Naive thymus-derived CD8-positive, alpha-beta T cell (primary cell): ENCODE measurements around the gene KRTAP2-4. TPM values are rescaled to one million over a fixed set of nuclear protein-coding genes. Genes with fewer than 3 reads are reported as not detected.
"Not testable (repeated sequence)": the region's sequence is repeated elsewhere in the genome, so short reads cannot be mapped to it uniquely, and the experiment has no call there.

Experiments
- ATAC-seq, 2 donors: fragments of 150-1000 bp; cut with Tn5 transposase in 1 of 2; sonication (Bioruptor Pico), chemical (Tn5 transposase) in 1 of 2; 1 replicate in 1 of 2; 2 replicates in 1 of 2; pipeline ENCODE4 v1.10.0; 2021; ENCODE audit warnings: mild to moderate bottlenecking in 2 of 2, moderate library complexity in 2 of 2
- POLR2A ChIA-PET: fragments of 350-600 bp; sonication (Branson Sonifier 250); formaldehyde crosslinking; loops from one replicate; lab custom pipeline; 2021; ENCODE audit warnings: antibody characterized with exemption; lab: Charles Lee
- DNase-seq, 10 donors: peaks; one replicate each; pipeline versions ENCODE4 v3.0.0 to v3.0.0-alpha.2; 2020 to 2022
- H3K27ac Mint-ChIP-seq, 10 donors: one replicate each; pipeline ENCODE4 v1.8.0; 2020 to 2022; ENCODE audit warnings: mild to moderate bottlenecking in 10 of 10, mixed read lengths in 10 of 10, moderate library complexity in 4 of 10, inconsistent platforms in 1 of 10
- H3K27me3 Mint-ChIP-seq, 5 donors: one replicate each; pipeline ENCODE4 v1.8.0; 2021 to 2022; ENCODE audit warnings: mixed read lengths in 5 of 5
- H3K36me3 Mint-ChIP-seq, 3 donors: one replicate each; pipeline ENCODE4 v1.8.0; 2020 to 2022; ENCODE audit warnings: mixed read lengths in 3 of 3, mild to moderate bottlenecking in 2 of 3, inconsistent platforms in 1 of 3
- H3K4me1 Mint-ChIP-seq, 4 donors: one replicate each; pipeline ENCODE4 v1.8.0; 2021 to 2022; ENCODE audit warnings: mixed read lengths in 4 of 4
- H3K4me3 Mint-ChIP-seq, 10 donors: one replicate each; pipeline ENCODE4 v1.8.0; 2020 to 2022; ENCODE audit warnings: mild to moderate bottlenecking in 10 of 10, mixed read lengths in 10 of 10, moderate library complexity in 6 of 10, inconsistent platforms in 1 of 10
- H3K9me3 Mint-ChIP-seq, 9 donors: one replicate each; pipeline ENCODE4 v1.8.0; 2020 to 2022; ENCODE audit warnings: mixed read lengths in 9 of 9, mild to moderate bottlenecking in 3 of 9, inconsistent platforms in 1 of 9, moderate library complexity in 1 of 9
- polyA plus RNA-seq, 3 donors: library from polyadenylated mRNA; unstranded; fragments of 300-500 nt; fragmentation: Illumina TruSeq; gene quantifications; one replicate each; pipeline ENCODE4 v1.2.3, GENCODE V29; 2021
- total RNA-seq, 8 experiments: library from RNA in 2 of 8; stranded (reverse) in 2 of 8; gene quantifications; one replicate each; pipeline ENCODE4 v1.2.3 and lab custom pipeline; 2021 to 2026

The KRTAP2-4 gene
- total and polyA plus RNA-seq, 5 experiments from 2014 or later, result not detected

GRCh38 chr17:41064301-41064700, 1.4 kb downstream of the KRTAP2-4 start:
- Mint-ChIP-seq H3K4me3 (no peak overlapping the region), H3K4me1 (peaks cover 0 to 5% (median 1%) of the 10 kb centered on the region in 4 donors), H3K27me3 (peaks cover 11 to 24% (median 18%) of the 10 kb centered on the region in 5 donors), H3K9me3 (no peaks in the 10 kb centered on the region), H3K27ac (no peak overlapping the region), H3K36me3 (no peaks in the 10 kb centered on the region)
- DNase-seq, result no peak
- ATAC-seq, result no peak
- POLR2A ChIA-PET, result no interaction called here

GRCh38 chr17:41063449-41063848, 2.2 kb downstream of the KRTAP2-4 start:
- Mint-ChIP-seq H3K4me3 (no peak overlapping the region), H3K27ac (no peak overlapping the region), H3K9me3 (no peaks in the 10 kb centered on the region), H3K36me3 (no peaks in the 10 kb centered on the region), H3K4me1 (no peaks in the 10 kb centered on the region), H3K27me3 (peaks cover 14 to 32% (median 21%) of the 10 kb centered on the region in 5 donors)
- DNase-seq (no peak), ATAC-seq (no peak)
- POLR2A ChIA-PET, result no interaction called here

DNA sequence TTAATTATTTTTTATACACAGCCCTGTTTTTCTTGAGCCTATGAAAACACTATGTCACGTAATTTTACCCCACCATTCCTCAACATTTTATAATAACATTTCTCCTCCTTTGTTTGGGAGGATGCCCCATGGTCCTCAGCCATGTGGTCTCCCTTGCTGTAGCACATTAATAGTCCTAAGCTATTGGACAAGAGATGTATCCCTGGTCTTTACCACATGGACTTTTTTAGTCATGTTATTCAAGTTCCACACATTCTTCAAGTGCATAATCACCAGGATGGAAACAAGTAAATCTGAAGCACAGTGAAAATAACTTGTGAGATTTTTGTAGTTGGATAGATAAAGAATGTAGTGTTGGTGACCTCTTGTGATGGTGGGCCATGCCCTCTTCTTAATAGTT, 3.7 kb downstream of the KRTAP2-4 start:
- no peaks in the 10 kb centered on the region for H3K4me1 Mint-ChIP-seq
- peaks cover 0 to 7% (median 0%) of the 10 kb centered on the region in 9 donors for H3K9me3 Mint-ChIP-seq
- peaks cover 14 to 41% (median 22%) of the 10 kb centered on the region in 5 donors for H3K27me3 Mint-ChIP-seq
- no peak overlapping the region for H3K4me3 Mint-ChIP-seq
- ATAC-seq (no peak), DNase-seq (no peak)
- peaks cover 0 to 7% (median 4%) of the 10 kb centered on the region in 3 donors for H3K36me3 Mint-ChIP-seq
- H3K27ac Mint-ChIP-seq, result no peak overlapping the region
- POLR2A ChIA-PET, result no interaction called here

- ATAC-seq (no peak), DNase-seq (no peak)
- Mint-ChIP-seq H3K4me3 (no peak within 1 kb of the TSS), H3K36me3 (peaks cover 0 to 7% (median 4%) of the 10 kb centered on the region in 3 donors), H3K27ac (peak within 1 kb of the TSS in 2 of 10 donors; percentile 6), H3K4me1 (no peaks in the 10 kb centered on the region), H3K9me3 (peaks cover 0 to 7% (median 0%) of the 10 kb centered on the region in 9 donors), H3K27me3 (peaks cover 14 to 56% (median 29%) of the 10 kb centered on the region in 5 donors)
- POLR2A ChIA-PET, result no interaction called here
These were observed 5.6 kb downstream of the KRTAP2-4 start, which contains the start of gene KRTAP2-3 for GRCh38 chr17:41060052-41060604. KRTAP2-3 (minus strand) TSS chr17:41060114; CDS start chr17:41060050, 64 bp downstream.

GRCh38 chr17:41059276-41060051, 6.2 kb downstream of the KRTAP2-4 start:
- ATAC-seq, H3K9me3 Mint-ChIP-seq, H3K4me3 Mint-ChIP-seq, H3K4me1 Mint-ChIP-seq, DNase-seq, H3K36me3 Mint-ChIP-seq, POLR2A ChIA-PET: not testable (repeated sequence)
- Mint-ChIP-seq H3K27me3 (peaks cover 14 to 56% (median 30%) of the 10 kb centered on the region in 5 donors), H3K27ac (peak overlapping the region in 1 of 10 donors; percentile 6)

DNA sequence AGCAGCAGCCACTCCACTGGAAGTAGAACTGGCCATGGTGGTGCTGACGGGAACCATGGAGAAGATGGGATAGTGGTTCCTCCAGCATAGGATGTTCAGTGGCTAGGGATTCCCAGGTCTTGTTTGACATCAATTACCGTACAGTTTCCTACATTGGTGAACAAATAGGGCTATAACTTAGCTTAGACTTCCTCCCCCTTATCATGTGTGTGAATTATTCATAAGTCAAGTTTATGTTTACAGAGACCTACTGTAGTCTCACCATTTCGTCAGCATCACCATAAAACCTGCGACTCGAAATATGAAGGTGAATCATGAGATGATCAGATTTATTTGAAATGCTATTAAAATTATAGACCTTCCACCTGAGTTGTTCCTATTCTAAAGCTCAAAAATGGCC, 6.9 kb downstream of the KRTAP2-4 start:
- H3K36me3 Mint-ChIP-seq, result peaks cover 0 to 7% (median 4%) of the 10 kb centered on the region in 3 donors
- H3K4me1 Mint-ChIP-seq, result no peaks in the 10 kb centered on the region
- no peak overlapping the region for H3K27ac Mint-ChIP-seq
- H3K9me3 Mint-ChIP-seq, result peaks cover 0 to 7% (median 0%) of the 10 kb centered on the region in 9 donors
- DNase-seq, result no peak
- H3K4me3 Mint-ChIP-seq, result no peak overlapping the region
- POLR2A ChIA-PET, result no interaction called here
- no peak for ATAC-seq
- H3K27me3 Mint-ChIP-seq, result peaks cover 14 to 53% (median 27%) of the 10 kb centered on the region in 5 donors

DNA sequence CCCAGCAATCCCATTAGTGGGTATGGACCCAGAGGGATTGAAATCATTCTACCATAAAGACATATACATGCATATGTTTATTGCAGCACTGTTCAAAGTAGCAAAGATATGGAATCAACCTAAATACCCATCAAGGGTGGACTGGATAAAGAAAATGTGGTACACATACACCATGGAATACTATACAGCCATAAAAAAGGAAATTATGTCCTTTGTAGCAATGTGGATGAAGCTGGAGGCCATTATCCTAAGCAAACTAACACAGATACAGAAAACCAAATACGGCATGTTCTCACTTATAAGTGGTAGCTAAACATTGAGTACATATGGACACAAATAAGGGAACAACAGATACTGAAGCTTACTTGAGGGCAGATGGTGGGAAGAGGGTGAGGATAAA, 8.1 kb downstream of the KRTAP2-4 start:
- Mint-ChIP-seq H3K36me3 (peaks cover 0 to 7% (median 6%) of the 10 kb centered on the region in 3 donors), H3K27ac (no peak overlapping the region), H3K4me1 (no peaks in the 10 kb centered on the region), H3K9me3 (peaks cover 0 to 7% (median 0%) of the 10 kb centered on the region in 9 donors), H3K27me3 (peaks cover 14 to 52% (median 25%) of the 10 kb centered on the region in 5 donors), H3K4me3 (no peak overlapping the region)
- no peak for ATAC-seq
- no peak for DNase-seq
- POLR2A ChIA-PET, result no interaction called here

- H3K4me1 Mint-ChIP-seq, POLR2A ChIA-PET, H3K4me3 Mint-ChIP-seq, H3K27ac Mint-ChIP-seq, H3K36me3 Mint-ChIP-seq, ATAC-seq, DNase-seq, H3K9me3 Mint-ChIP-seq: not testable (repeated sequence)
- H3K27me3 Mint-ChIP-seq, result peaks cover 10 to 37% (median 18%) of the 10 kb centered on the region in 5 donors
These were observed 10.5 kb downstream of the KRTAP2-4 start, which contains the start of gene KRTAP2-2 for GRCh38 chr17:41055130-41055529. KRTAP2-2 (minus strand) TSS chr17:41055230; CDS start chr17:41055211, 19 bp downstream.

GRCh38 chr17:41054556-41054955, 11.1 kb downstream of the KRTAP2-4 start:
- H3K27ac Mint-ChIP-seq, DNase-seq, H3K9me3 Mint-ChIP-seq, H3K4me3 Mint-ChIP-seq, H3K4me1 Mint-ChIP-seq, POLR2A ChIA-PET, H3K36me3 Mint-ChIP-seq, ATAC-seq: not testable (repeated sequence)
- H3K27me3 Mint-ChIP-seq, result peaks cover 9 to 36% (median 18%) of the 10 kb centered on the region in 5 donors

DNA sequence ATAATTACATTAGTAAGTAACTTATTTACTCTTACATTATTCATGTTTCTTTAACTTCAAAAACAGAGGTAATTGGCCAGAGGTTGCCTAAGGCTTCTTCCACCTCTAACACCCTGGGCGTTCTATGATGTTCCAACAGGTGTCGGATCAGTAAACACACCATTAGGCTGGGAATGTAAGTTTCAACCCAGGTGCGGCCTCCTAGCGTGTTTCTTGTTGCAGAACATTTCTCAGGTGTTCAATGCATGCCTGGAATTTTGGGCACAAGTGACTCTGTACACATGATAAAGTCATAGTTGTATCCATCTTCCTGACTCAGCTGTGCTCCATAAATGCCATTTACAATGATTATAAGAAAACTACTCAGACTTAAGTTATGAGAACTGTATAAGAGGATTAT, 11.7 kb downstream of the KRTAP2-4 start:
- no peak for ATAC-seq
- H3K4me1 Mint-ChIP-seq, result no peaks in the 10 kb centered on the region
- H3K36me3 Mint-ChIP-seq, result peaks cover 0 to 7% (median 6%) of the 10 kb centered on the region in 3 donors
- POLR2A ChIA-PET, result no interaction called here
- no peak overlapping the region for H3K4me3 Mint-ChIP-seq
- no peak overlapping the region for H3K27ac Mint-ChIP-seq
- DNase-seq, result no peak
- peaks cover 6 to 31% (median 14%) of the 10 kb centered on the region in 5 donors for H3K27me3 Mint-ChIP-seq
- peaks cover 0 to 7% (median 0%) of the 10 kb centered on the region in 9 donors for H3K9me3 Mint-ChIP-seq

GRCh38 chr17:41052566-41052965, 13.1 kb downstream of the KRTAP2-4 start:
- DNase-seq, result no peak
- ATAC-seq, result no peak
- peaks cover 0 to 5% (median 0%) of the 10 kb centered on the region in 9 donors for H3K9me3 Mint-ChIP-seq
- POLR2A ChIA-PET, result no interaction called here
- H3K36me3 Mint-ChIP-seq, result peaks cover 0 to 6% (median 5%) of the 10 kb centered on the region in 3 donors
- H3K4me1 Mint-ChIP-seq, result no peaks in the 10 kb centered on the region
- no peak overlapping the region for H3K4me3 Mint-ChIP-seq
- peaks cover 8 to 22% (median 15%) of the 10 kb centered on the region in 5 donors for H3K27me3 Mint-ChIP-seq
- no peak overlapping the region for H3K27ac Mint-ChIP-seq

- Mint-ChIP-seq H3K36me3 (peaks cover 0 to 2% (median 0%) of the 10 kb centered on the region in 3 donors), H3K4me1 (peaks cover 0 to 4% (median 2%) of the 10 kb centered on the region in 4 donors), H3K4me3 (no peak overlapping the region), H3K27ac (no peak overlapping the region), H3K27me3 (peaks cover 5 to 24% (median 13%) of the 10 kb centered on the region in 5 donors), H3K9me3 (peaks cover 0 to 3% (median 2%) of the 10 kb centered on the region in 9 donors)
- POLR2A ChIA-PET, result no interaction called here
- ATAC-seq, result no peak
- no peak for DNase-seq
These were observed 16.6 kb downstream of the KRTAP2-4 start for GRCh38 chr17:41049110-41049509.

DNA sequence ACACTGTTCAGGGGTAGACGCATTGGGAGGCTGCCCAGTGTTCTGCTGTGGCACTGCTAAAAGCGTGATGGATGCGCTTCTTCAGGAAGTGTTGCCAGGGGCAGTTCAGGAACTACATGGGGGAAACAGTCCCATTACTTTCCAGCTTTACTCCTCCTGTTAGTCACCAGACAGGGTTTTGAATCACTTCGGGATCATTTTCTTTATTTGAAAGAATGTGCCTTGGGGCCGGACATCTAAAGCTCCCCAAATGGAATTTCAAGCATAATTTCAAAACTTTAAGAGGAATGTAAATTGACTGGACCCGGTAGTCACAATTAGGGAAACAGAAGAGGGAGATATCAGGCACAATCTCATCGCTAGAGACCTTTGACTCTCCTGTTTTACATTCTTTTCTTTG, 17.2 kb downstream of the KRTAP2-4 start:
- Mint-ChIP-seq H3K4me3 (no peak overlapping the region), H3K27me3 (peaks cover 5 to 24% (median 13%) of the 10 kb centered on the region in 5 donors), H3K36me3 (peaks cover 0 to 3% (median 1%) of the 10 kb centered on the region in 3 donors), H3K9me3 (peaks cover under 1 to 10% (median 5%) of the 10 kb centered on the region in 9 donors), H3K4me1 (peaks cover 0 to 5% (median 2%) of the 10 kb centered on the region in 4 donors), H3K27ac (no peak overlapping the region)
- ATAC-seq (no peak), DNase-seq (no peak)
- POLR2A ChIA-PET, result no interaction called here
